K562 (cell line): ENCODE measurements around the gene PLD3. TPM values are rescaled to one million over a fixed set of nuclear protein-coding genes. Genes with fewer than 3 reads are reported as not detected.

Source experiments
- ATF1 ChIP-seq, 2 experiments: fragments of 450-650 bp in 1 of 2; IDR thresholded peaks; 2 replicates each; pipeline ENCODE4 v1.6.1; 2016; ENCODE audit warnings: missing compliant biosample characterization in 1 of 2, missing genetic modification characterization in 1 of 2
- BHLHE40 ChIP-seq: IDR thresholded peaks from 2 replicates; pipeline ENCODE4 v1.6.1; 2011; ENCODE audit warnings: low read length, improper control_type of control experiment
- CEBPB ChIP-seq: fragments of 450-650 bp; IDR thresholded peaks from 2 replicates; pipeline ENCODE4 v1.6.1; 2016; ENCODE audit warnings: missing genetic modification characterization, missing compliant biosample characterization
- COPS2 ChIP-seq: fragments of 450-650 bp; conservative IDR thresholded peaks from 2 replicates; pipeline ENCODE4 v1.6.1; 2016; ENCODE audit warnings: mild to moderate bottlenecking, moderate library complexity
- EHMT2 ChIP-seq: fragments of 450-650 bp; IDR thresholded peaks from 2 replicates; pipeline ENCODE4 v1.6.1; 2018; ENCODE audit warnings: antibody characterized with exemption
- HNRNPK ChIP-seq: fragments of 200-400 bp; formaldehyde crosslinking; IDR thresholded peaks from one replicate; pipeline ENCODE4 v1.6.1; 2018; ENCODE audit warnings: mild to moderate bottlenecking, low read depth, low read length; ENCODE audit not compliant: poor library complexity, severe bottlenecking
- KAT8 ChIP-seq: fragments of 450-650 bp; IDR thresholded peaks from 2 replicates; pipeline ENCODE4 v1.6.1; 2016; ENCODE audit warnings: low read depth, mild to moderate bottlenecking
- KDM2B ChIP-seq: fragments of 250-450 bp; sonication (Bioruptor Pico); IDR thresholded peaks from 2 replicates; pipeline ENCODE4 v1.8.0; 2021; ENCODE audit warnings: mild to moderate bottlenecking, moderate library complexity
- KDM5B ChIP-seq: fragments of 200-600 bp; sonication (generic); IDR thresholded peaks from 2 replicates; pipeline ENCODE4 v1.6.1; 2012; ENCODE audit warnings: low read depth, mild to moderate bottlenecking, moderate library complexity, low read length, control low read depth, inconsistent platforms; ENCODE audit not compliant: insufficient replicate concordance
- KLF6 ChIP-seq: fragments of 250-450 bp; sonication (Bioruptor Pico); IDR thresholded peaks from 2 replicates; pipeline ENCODE4 v1.4.0; 2020; ENCODE audit warnings: mild to moderate bottlenecking, moderate library complexity, borderline replicate concordance
- MCM7 ChIP-seq, 2 experiments: fragments of 450-650 bp; IDR thresholded peaks; 2 replicates each; pipeline ENCODE4 v1.6.1; 2016 to 2018
- MEIS2 ChIP-seq: fragments of 450-650 bp; IDR thresholded peaks from 2 replicates; pipeline ENCODE4 v1.6.1; 2014; ENCODE audit warnings: mild to moderate bottlenecking; ENCODE audit not compliant: partially characterized antibody
- NRF1 ChIP-seq, 2 experiments: fragments of 450-650 bp; IDR thresholded peaks in 1 of 2; conservative IDR thresholded peaks in 1 of 2; 2 replicates each; pipeline ENCODE4 v1.6.1; 2014; ENCODE audit warnings: mild to moderate bottlenecking in 2 of 2
- PCBP2 ChIP-seq: fragments of 200-400 bp; formaldehyde crosslinking; IDR thresholded peaks from 2 replicates; pipeline ENCODE4 v1.6.1; 2018; ENCODE audit warnings: low read length, low read depth, mild to moderate bottlenecking, moderate library complexity; ENCODE audit not compliant: poor library complexity, severe bottlenecking
- RFX7 ChIP-seq: fragments of 250-450 bp; sonication (Bioruptor Pico); IDR thresholded peaks from 2 replicates; pipeline ENCODE4 v1.5.1; 2021; ENCODE audit warnings: mild to moderate bottlenecking
- STAT5B ChIP-seq: fragments of 250-450 bp; sonication (Bioruptor Pico); IDR thresholded peaks from 2 replicates; pipeline ENCODE4 v1.8.0; 2021; ENCODE audit warnings: mild to moderate bottlenecking, inconsistent platforms
- TBP ChIP-seq: optimal IDR thresholded peaks from 2 replicates; pipeline ENCODE3; 2011; ENCODE audit warnings: low read depth, low read length, improper control_type of control experiment
- TGIF2 ChIP-seq: sonication (generic); formaldehyde crosslinking; IDR thresholded peaks from 2 replicates; pipeline ENCODE4 v1.8.1; 2022; ENCODE audit warnings: mild to moderate bottlenecking, missing genetic modification reagents, moderate library complexity
- ZNF431 ChIP-seq: sonication (generic); formaldehyde crosslinking; IDR thresholded peaks from 2 replicates; pipeline ENCODE4 v1.8.0; 2022; ENCODE audit warnings: mild to moderate bottlenecking, missing genetic modification reagents
- ZSCAN32 ChIP-seq: fragments of 450-650 bp; formaldehyde crosslinking; IDR thresholded peaks from 2 replicates; pipeline ENCODE4 v1.4.0; 2020; ENCODE audit warnings: mild to moderate bottlenecking, moderate library complexity
- polyA plus RNA-seq, 8 experiments: library from polyadenylated mRNA; depleted of rRNA in 4 of 8; stranded (reverse) in 5 of 8; unstranded in 3 of 8; fragments of >200 nt; fragmentation: Nextera tagmentation in 2 of 8; fragmentation: Illumina TruSeq in 1 of 8; extraction: Ambion mirVana in 2 of 8; extraction: Trizol in 1 of 8; gene quantifications; 2 replicates each; pipeline versions ENCODE4 v1.2.1 to v1.2.3, GENCODE V29; 2011 to 2014; ENCODE audit warnings: inconsistent platforms in 1 of 8, missing spikeins in 1 of 8
- total RNA-seq, 7 experiments: library from RNA; depleted of rRNA in 6 of 7; stranded (reverse); fragments of >200 nt in 6 of 7; fragmentation: Illumina TruSeq in 2 of 7; extraction: Trizol in 2 of 7; gene quantifications; 2 replicates each; pipeline versions ENCODE4 v1.2.1 to v1.2.3, GENCODE V29; 2011 to 2021; ENCODE audit warnings: low replicate concordance in 1 of 7
- TF ChIP-seq, protein P1 (sequence below): fragments of 200-800 bp; sonication (Bioruptor generic); IDR thresholded peaks from 2 replicates; pipeline ENCODE4 v1.6.1; 2017; ENCODE audit warnings: missing genetic modification characterization, missing compliant biosample characterization
- TF ChIP-seq, protein P2 (sequence below): sonication (generic); formaldehyde crosslinking; IDR thresholded peaks from 2 replicates; pipeline ENCODE4 v1.8.1; 2022; ENCODE audit warnings: missing genetic modification reagents
- TF ChIP-seq, protein P3 (sequence below): IDR thresholded peaks from 2 replicates; pipeline ENCODE4 v1.6.1; 2014; ENCODE audit warnings: antibody characterized with exemption

Gene PLD3
- total and polyA plus RNA-seq, 9 of the 15 experiments (the other 6 are each of a cell fraction or from before 2014, with no cell fraction given) = 2.3 to 128 (median 72.7) TPM

DNA sequence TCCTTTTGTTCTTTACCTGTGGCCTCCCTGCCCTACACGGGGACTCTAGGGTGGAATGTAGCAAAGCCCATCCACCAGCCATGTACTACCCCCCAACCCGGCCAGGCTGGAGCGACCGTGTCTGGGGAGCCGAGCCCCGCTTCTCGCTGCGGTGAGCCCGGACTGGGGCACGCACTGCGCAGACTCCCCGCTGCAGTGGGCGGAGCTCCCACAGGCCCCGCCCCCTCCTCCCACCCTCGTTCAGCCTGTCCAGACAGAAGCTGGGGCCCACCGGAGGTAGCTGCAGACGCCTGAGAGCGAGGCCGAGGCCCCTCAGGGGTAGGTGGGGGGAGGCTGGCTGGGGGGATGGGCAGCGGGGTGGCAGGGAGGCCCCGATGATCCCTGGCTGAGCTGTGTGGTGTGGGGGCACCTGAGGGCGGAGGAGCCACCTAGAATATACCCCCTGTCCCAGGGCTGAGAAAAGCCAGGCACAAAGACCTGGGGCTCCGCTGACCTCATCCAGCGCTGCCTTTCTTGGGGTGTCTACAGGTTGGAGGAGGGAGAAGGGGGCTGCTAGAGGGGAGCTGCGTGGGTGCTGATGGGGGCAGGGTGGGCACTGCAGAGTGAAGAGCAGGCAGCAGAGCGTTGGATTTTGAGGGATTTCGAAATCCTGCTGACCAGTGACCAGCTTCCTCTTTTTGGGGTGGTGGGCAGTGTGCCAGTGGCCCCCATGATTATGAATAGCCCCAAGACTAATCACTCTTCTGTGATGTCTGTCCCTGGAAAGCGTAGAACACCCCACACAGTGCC is 17.3 kb downstream of the PLD3 start (continued):
- TF ChIP-seq, protein P1, sequence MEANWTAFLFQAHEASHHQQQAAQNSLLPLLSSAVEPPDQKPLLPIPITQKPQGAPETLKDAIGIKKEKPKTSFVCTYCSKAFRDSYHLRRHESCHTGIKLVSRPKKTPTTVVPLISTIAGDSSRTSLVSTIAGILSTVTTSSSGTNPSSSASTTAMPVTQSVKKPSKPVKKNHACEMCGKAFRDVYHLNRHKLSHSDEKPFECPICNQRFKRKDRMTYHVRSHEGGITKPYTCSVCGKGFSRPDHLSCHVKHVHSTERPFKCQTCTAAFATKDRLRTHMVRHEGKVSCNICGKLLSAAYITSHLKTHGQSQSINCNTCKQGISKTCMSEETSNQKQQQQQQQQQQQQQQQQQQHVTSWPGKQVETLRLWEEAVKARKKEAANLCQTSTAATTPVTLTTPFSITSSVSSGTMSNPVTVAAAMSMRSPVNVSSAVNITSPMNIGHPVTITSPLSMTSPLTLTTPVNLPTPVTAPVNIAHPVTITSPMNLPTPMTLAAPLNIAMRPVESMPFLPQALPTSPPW (CRISPR knock-in tag) = peak; percentile 55
- TF ChIP-seq MEIS2 (peak; percentile 32), ZSCAN32 (no peak), KLF6 (no peak), KDM5B (peak; percentile 35), PCBP2 (no peak), CEBPB (tag) (peak; percentile 92), HNRNPK (no peak), EHMT2 (no peak), TBP (peak; percentile 9), COPS2 (no peak), TGIF2 (no peak), KAT8 (no peak), MCM7 (IDR thresholded peaks at IDR 0.05) (no peak), NRF1 (conservative IDR thresholded peaks at IDR 0.05 in 1 of 2, IDR thresholded peaks at IDR 0.05 in 1 of 2) (peak; percentile 93 to 94), BHLHE40 (no peak), ZNF431 (CRISPR knock-in tag) (no peak), RFX7 (CRISPR knock-in tag) (no peak), STAT5B (CRISPR knock-in tag) (no peak), KDM2B (CRISPR knock-in tag) (no peak), ATF1 (CRISPR knock-in tag; IDR thresholded peaks at IDR 0.05) (no peak), ATF1 (tag; IDR thresholded peaks at IDR 0.05) (no peak)
- TF ChIP-seq, protein P2, sequence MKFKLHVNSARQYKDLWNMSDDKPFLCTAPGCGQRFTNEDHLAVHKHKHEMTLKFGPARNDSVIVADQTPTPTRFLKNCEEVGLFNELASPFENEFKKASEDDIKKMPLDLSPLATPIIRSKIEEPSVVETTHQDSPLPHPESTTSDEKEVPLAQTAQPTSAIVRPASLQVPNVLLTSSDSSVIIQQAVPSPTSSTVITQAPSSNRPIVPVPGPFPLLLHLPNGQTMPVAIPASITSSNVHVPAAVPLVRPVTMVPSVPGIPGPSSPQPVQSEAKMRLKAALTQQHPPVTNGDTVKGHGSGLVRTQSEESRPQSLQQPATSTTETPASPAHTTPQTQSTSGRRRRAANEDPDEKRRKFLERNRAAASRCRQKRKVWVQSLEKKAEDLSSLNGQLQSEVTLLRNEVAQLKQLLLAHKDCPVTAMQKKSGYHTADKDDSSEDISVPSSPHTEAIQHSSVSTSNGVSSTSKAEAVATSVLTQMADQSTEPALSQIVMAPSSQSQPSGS (CRISPR knock-in tag) = no peak
- TF ChIP-seq, protein P3, sequence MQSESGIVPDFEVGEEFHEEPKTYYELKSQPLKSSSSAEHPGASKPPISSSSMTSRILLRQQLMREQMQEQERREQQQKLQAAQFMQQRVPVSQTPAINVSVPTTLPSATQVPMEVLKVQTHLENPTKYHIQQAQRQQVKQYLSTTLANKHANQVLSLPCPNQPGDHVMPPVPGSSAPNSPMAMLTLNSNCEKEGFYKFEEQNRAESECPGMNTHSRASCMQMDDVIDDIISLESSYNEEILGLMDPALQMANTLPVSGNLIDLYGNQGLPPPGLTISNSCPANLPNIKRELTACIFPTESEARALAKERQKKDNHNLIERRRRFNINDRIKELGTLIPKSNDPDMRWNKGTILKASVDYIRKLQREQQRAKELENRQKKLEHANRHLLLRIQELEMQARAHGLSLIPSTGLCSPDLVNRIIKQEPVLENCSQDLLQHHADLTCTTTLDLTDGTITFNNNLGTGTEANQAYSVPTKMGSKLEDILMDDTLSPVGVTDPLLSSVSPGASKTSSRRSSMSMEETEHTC = no peak
